ENCODE measurements around the gene OCA2.

OCA2 gene

DNA sequence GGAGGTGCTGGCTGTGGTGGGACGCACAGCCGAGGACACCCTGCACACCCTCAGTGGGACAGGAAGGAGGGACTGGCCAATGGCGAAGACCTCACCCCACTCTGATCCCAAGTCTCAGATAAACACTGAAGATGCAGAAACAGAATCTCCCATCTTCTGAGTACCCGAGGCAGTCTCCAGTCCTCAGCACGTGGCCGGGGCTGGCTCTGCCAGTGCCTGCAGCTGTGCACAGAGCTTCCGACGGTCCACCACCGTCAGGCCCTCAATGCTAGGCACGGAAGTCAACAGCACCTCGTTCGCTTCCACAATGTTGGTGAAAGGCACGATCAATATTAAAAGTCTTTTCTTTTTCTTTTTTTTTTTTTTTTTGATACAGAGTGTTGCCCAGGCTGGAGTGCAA is 16.8 kb upstream of the OCA2 start:
- Histone ChIP-seq H3K9me2 (replicated peaks; ENCODE audit: low read depth, low read length) (no peaks in the 10 kb centered on the region), H4K20me1 (ENCODE audit: insufficient read depth, low read length, poor library complexity, severe bottlenecking) (no peaks in the 10 kb centered on the region), H2AFZ (ENCODE audit: low read length) (no peak overlapping the region), H3K4me3 (ENCODE audit: low read length, poor library complexity, severe bottlenecking) (no peak overlapping the region), H3K4me1 (ENCODE audit: insufficient read depth, low read length, poor library complexity, severe bottlenecking) (no peaks in the 10 kb centered on the region), H3K27me3 (ENCODE audit: insufficient read depth, low read length, poor library complexity, severe bottlenecking) (no peaks in the 10 kb centered on the region), H3K79me2 (ENCODE audit: insufficient read depth, low read length) (no peaks in the 10 kb centered on the region), H3K36me3 (ENCODE audit: insufficient read depth, low read length) (peaks cover 83% of the 10 kb centered on the region; the same call in 1 of the 2 replicates), H3K9ac (ENCODE audit: low read depth, low read length, poor library complexity, severe bottlenecking) (no peak overlapping the region), H3K4me2 (ENCODE audit: low read depth, low read length, poor library complexity, severe bottlenecking) (no peak overlapping the region), H3K9me3 (ENCODE audit: insufficient read depth, low read depth, low read length) (no peaks in the 10 kb centered on the region), H3F3A (ENCODE audit: low read depth) (0 out of 2 replicates have a peak, but pooled peaks cover 2% of the 10 kb centered on the region)
- no peak for TF ChIP-seq CTCF (conservative IDR thresholded peaks at IDR 0.05; ENCODE audit: low read length)
- TF ChIP-seq EZH2phosphoT487 (IDR thresholded peaks at IDR 0.05; ENCODE audit: borderline replicate concordance): no peak

DNA sequence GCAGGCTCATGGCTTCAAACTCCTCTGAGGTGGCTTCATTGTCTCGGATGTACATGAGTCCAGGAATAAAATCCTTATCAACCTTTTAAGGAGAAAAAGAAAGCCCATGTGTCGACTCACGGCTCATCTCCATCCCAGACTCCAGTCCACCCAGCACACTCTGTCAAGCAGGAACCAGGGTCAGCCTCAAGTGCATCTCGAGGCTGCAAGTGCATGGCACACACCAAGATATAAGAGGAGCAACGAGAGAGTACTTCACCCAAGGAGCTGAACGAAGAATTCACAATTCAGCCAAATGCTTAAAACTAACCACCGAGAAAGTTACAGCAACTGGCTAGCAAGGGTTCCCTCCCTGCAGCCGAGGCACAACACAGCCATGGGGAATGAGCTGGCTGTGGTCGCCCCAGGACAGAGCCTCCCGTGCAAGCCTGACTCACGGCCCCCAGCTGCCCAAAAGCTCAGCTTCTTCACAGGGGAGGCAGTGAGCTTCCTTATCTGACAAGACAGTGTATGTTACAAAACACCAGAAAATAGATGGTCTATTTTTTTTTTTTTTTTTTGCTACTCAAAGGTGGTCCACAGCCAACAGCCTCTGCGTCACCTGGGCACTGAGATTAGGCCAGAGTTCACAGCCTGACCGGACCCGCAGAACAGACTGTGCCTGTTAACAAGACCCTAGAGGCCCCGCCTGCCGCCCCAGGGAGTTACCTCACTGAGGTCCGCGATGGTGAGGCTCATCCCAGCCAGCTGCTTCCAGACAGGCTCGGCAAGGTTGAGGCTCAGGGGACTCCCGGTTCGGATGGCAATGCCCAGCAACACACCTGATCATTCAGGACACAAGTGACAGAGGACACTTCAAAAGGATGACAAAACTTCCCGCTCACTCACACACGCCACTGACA is 15.9 kb upstream of the OCA2 start:
- H3K9me2 ChIP-seq (replicated peaks; ENCODE audit: low read depth, low read length): no peaks in the 10 kb centered on the region
- H3K4me3 ChIP-seq (ENCODE audit: low read length, poor library complexity, severe bottlenecking): no peak overlapping the region
- no peaks in the 10 kb centered on the region for H3K9me3 ChIP-seq (ENCODE audit: insufficient read depth, low read depth, low read length)
- TF ChIP-seq EZH2phosphoT487 (IDR thresholded peaks at IDR 0.05; ENCODE audit: borderline replicate concordance) (no peak), CTCF (conservative IDR thresholded peaks at IDR 0.05; ENCODE audit: low read length) (no peak)
- no peaks in the 10 kb centered on the region for H3K27me3 ChIP-seq (ENCODE audit: insufficient read depth, low read length, poor library complexity, severe bottlenecking)
- no peak overlapping the region for H2AFZ ChIP-seq (ENCODE audit: low read length)
- no peaks in the 10 kb centered on the region for H3K4me1 ChIP-seq (ENCODE audit: insufficient read depth, low read length, poor library complexity, severe bottlenecking)
- H3K36me3 ChIP-seq (ENCODE audit: insufficient read depth, low read length): peaks cover 78% of the 10 kb centered on the region; the same call in 1 of the 2 replicates
- no peaks in the 10 kb centered on the region for H3K79me2 ChIP-seq (ENCODE audit: insufficient read depth, low read length)
- H4K20me1 ChIP-seq (ENCODE audit: insufficient read depth, low read length, poor library complexity, severe bottlenecking): no peaks in the 10 kb centered on the region
- H3K4me2 ChIP-seq (ENCODE audit: low read depth, low read length, poor library complexity, severe bottlenecking): no peak overlapping the region
- H3F3A ChIP-seq (ENCODE audit: low read depth): 0 out of 2 replicates have a peak, but pooled peaks cover 3% of the 10 kb centered on the region
- no peak overlapping the region for H3K9ac ChIP-seq (ENCODE audit: low read depth, low read length, poor library complexity, severe bottlenecking)

DNA sequence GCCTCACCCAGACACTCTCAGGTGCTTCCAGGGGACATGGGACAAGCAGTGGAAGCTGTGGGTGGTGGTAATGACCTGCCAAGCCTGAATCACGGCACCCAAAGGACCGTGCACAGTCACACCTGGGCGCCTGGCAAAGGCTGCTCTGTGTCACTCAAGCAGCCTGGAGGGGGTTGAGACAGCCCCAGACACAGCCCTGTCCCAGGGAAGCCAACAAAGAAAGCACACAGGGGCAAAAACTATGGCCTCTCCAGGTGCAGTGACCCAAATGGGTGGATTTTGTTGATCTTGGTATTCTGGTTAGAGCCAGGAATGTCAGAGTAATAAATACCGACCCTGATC is 15.0 kb upstream of the OCA2 start:
- Histone ChIP-seq H3F3A (ENCODE audit: low read depth) (0 out of 2 replicates have a peak, but pooled peaks cover 3% of the 10 kb centered on the region), H3K36me3 (ENCODE audit: insufficient read depth, low read length) (peaks cover 71% of the 10 kb centered on the region; the same call in 1 of the 2 replicates), H3K4me3 (ENCODE audit: low read length, poor library complexity, severe bottlenecking) (no peak overlapping the region), H3K9me3 (ENCODE audit: insufficient read depth, low read depth, low read length) (no peaks in the 10 kb centered on the region), H3K4me2 (ENCODE audit: low read depth, low read length, poor library complexity, severe bottlenecking) (no peak overlapping the region), H3K4me1 (ENCODE audit: insufficient read depth, low read length, poor library complexity, severe bottlenecking) (no peaks in the 10 kb centered on the region), H4K20me1 (ENCODE audit: insufficient read depth, low read length, poor library complexity, severe bottlenecking) (no peaks in the 10 kb centered on the region), H3K9ac (ENCODE audit: low read depth, low read length, poor library complexity, severe bottlenecking) (no peak overlapping the region), H2AFZ (ENCODE audit: low read length) (no peak overlapping the region), H3K9me2 (replicated peaks; ENCODE audit: low read depth, low read length) (no peaks in the 10 kb centered on the region), H3K27me3 (ENCODE audit: insufficient read depth, low read length, poor library complexity, severe bottlenecking) (no peaks in the 10 kb centered on the region), H3K79me2 (ENCODE audit: insufficient read depth, low read length) (no peaks in the 10 kb centered on the region)
- no peak for TF ChIP-seq CTCF (conservative IDR thresholded peaks at IDR 0.05; ENCODE audit: low read length)
- TF ChIP-seq EZH2phosphoT487 (IDR thresholded peaks at IDR 0.05; ENCODE audit: borderline replicate concordance): no peak

All from Loucy (cell line).